DND-41 (cell line): ENCODE measurements around the gene ERCC1.

ENCODE experiments used
- ATAC-seq: fragments of 200-7000 bp; cut with Tn5 transposase; 3 replicates; pipeline ENCODE4 v1.9.1; 2021; ENCODE audit warnings: low read depth; ENCODE audit not compliant: insufficient read depth
- DNase-seq: peaks from one replicate; pipeline ENCODE4 v3.0.0-alpha.2; 2020
- H2AFZ ChIP-seq: 2 replicates; pipeline ENCODE4 v1.6.0; 2012; ENCODE audit warnings: low read depth, low read length
- H3K27ac ChIP-seq: 2 replicates; pipeline ENCODE4 v1.5.1; 2012; ENCODE audit warnings: low read length, inconsistent platforms
- H3K27me3 ChIP-seq: fragments of 200-600 bp; sonication (generic); 2 replicates; pipeline ENCODE4 v1.6.0; 2012; ENCODE audit warnings: low read length, mild to moderate bottlenecking, inconsistent platforms; ENCODE audit not compliant: insufficient read depth, poor library complexity
- H3K36me3 ChIP-seq: 2 replicates; pipeline ENCODE4 v1.5.1; 2012; ENCODE audit warnings: low read length, inconsistent platforms; ENCODE audit not compliant: insufficient read depth
- H3K4me1 ChIP-seq: 2 replicates; pipeline ENCODE4 v1.5.1; 2012; ENCODE audit warnings: mild to moderate bottlenecking, low read length; ENCODE audit not compliant: insufficient read depth
- H3K4me2 ChIP-seq: 2 replicates; pipeline ENCODE4 v1.6.0; 2012; ENCODE audit warnings: mild to moderate bottlenecking, moderate library complexity, low read length, inconsistent platforms; ENCODE audit not compliant: insufficient read depth
- H3K4me3 ChIP-seq, 2 experiments: fragments of 200-600 bp in 1 of 2; shearing (Covaris generic) in 1 of 2; 2 replicates each; pipeline ENCODE4 v1.5.1; 2012 to 2016; ENCODE audit warnings: inconsistent platforms in 2 of 2, low read length in 2 of 2, mild to moderate bottlenecking in 2 of 2, low read depth in 1 of 2, moderate library complexity in 1 of 2
- H3K79me2 ChIP-seq: 2 replicates; pipeline ENCODE4 v1.6.0; 2012; ENCODE audit warnings: low read length, inconsistent platforms; ENCODE audit not compliant: insufficient read depth
- H3K9ac ChIP-seq: 2 replicates; pipeline ENCODE4 v1.6.0; 2012; ENCODE audit warnings: low read depth, mild to moderate bottlenecking, inconsistent platforms, low read length, moderate library complexity
- H3K9me3 ChIP-seq: 2 replicates; pipeline ENCODE4 v1.5.1; 2012; ENCODE audit warnings: low read length, moderate library complexity, mild to moderate bottlenecking, inconsistent platforms; ENCODE audit not compliant: insufficient read depth, severe bottlenecking
- H4K20me1 ChIP-seq: 2 replicates; pipeline ENCODE4 v1.6.0; 2012; ENCODE audit warnings: low read length; ENCODE audit not compliant: insufficient read depth
- CTCF ChIP-seq: IDR thresholded peaks from 2 replicates; pipeline ENCODE4 v1.5.1; 2012; ENCODE audit warnings: borderline replicate concordance, low read length, moderate library complexity, mild to moderate bottlenecking; ENCODE audit not compliant: poor library complexity, severe bottlenecking; ENCODE audit errors: extremely low read depth
- EZH2 ChIP-seq: IDR thresholded peaks from 3 replicates; pipeline ENCODE4 v1.6.1; 2012; ENCODE audit warnings: borderline replicate concordance, low read depth, mild to moderate bottlenecking, moderate library complexity, low read length, inconsistent platforms; ENCODE audit not compliant: severe bottlenecking

ERCC1 gene

DNA sequence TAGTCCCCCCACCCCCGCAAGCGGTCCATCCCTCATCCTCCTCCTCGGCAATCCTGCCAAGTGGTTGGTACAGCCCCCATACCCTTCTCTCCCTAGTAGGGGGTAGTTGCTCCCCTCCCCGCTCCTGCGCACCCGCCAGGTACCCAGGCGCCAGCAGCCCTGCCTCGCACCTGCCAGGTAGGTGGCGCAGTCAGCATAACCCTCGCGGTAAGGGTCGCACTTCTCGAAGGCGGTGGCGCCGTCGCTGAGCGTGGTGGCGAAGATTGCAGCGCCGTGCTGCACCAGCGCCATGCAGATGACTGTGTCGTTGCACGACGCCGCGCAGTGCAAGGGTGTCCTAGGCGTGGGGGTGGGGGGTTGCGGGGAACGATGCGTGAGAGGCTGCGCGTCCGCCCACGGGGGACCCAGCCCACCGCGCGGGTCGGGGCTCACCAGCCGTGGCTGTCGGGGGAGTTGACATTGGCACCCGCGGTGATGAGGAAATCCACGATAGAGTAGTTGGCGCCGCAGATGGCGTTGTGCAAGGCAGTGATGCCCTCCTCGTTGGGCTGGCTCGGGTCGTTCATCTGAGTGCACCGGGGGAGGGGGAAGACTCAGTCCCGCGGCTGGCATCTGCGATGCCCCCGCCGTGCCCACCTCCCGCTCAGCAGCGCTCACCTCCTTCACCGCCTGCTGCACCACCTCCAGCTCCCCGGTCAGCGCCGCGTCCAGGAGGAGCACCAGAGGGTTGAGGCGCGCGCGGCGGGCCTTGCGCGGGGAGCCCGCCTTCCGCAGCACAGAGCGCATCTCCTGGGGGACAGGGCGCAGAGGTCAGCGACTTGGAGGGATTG lies 38.1 kb downstream of the ERCC1 start:
- Histone ChIP-seq H3K9me3 (no peaks in the 10 kb centered on the region), H3K27me3 (no peaks in the 10 kb centered on the region), H3K9ac (no peak overlapping the region), H2AFZ (no peak overlapping the region), H4K20me1 (no peaks in the 10 kb centered on the region), H3K79me2 (no peaks in the 10 kb centered on the region), H3K4me2 (no peak overlapping the region), H3K4me1 (no peaks in the 10 kb centered on the region), H3K36me3 (no peaks in the 10 kb centered on the region), H3K4me3 (no peak overlapping the region), H3K27ac (no peak overlapping the region)
- ATAC-seq, result no peak
- DNase-seq, result no peak
- no peak for TF ChIP-seq CTCF
- no peak for TF ChIP-seq EZH2

DNA sequence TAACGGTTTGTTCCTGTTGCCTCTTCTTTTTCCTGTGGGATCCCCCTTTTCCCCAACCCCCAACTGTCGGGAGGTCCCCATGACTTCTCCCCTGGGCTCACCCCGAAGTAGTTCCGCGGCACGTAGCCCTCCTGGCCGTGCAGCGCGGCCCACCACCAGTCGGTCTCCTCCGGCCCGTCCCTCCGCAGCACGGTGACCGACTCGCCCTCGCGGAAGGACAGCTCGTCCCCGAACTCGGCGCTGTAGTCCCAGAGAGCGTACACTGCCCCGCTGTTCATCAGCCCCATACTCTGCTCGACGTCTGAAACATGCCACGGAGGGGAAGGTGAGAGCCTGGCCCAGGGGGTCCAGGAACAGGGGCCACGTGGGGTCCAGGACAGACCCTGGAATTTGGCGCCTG lies 41.3 kb downstream of the ERCC1 start:
- Histone ChIP-seq H3K9ac (no peak overlapping the region), H4K20me1 (no peaks in the 10 kb centered on the region), H3K4me1 (no peaks in the 10 kb centered on the region), H3K4me2 (no peak overlapping the region), H3K79me2 (no peaks in the 10 kb centered on the region), H2AFZ (no peak overlapping the region), H3K9me3 (no peaks in the 10 kb centered on the region), H3K36me3 (no peaks in the 10 kb centered on the region), H3K4me3 (no peak overlapping the region), H3K27me3 (no peaks in the 10 kb centered on the region), H3K27ac (no peak overlapping the region)
- DNase-seq (no peak), ATAC-seq (no peak)
- no peak for TF ChIP-seq CTCF
- TF ChIP-seq EZH2, result no peak

- Histone ChIP-seq H3K27ac (no peak overlapping the region), H3K4me2 (no peak overlapping the region), H4K20me1 (no peaks in the 10 kb centered on the region), H3K9ac (no peak overlapping the region), H3K9me3 (no peaks in the 10 kb centered on the region), H3K4me1 (no peaks in the 10 kb centered on the region), H3K4me3 (no peak overlapping the region), H3K27me3 (no peaks in the 10 kb centered on the region), H2AFZ (no peak overlapping the region), H3K79me2 (no peaks in the 10 kb centered on the region), H3K36me3 (no peaks in the 10 kb centered on the region)
- DNase-seq, result no peak
- ATAC-seq, result no peak
- no peak for TF ChIP-seq EZH2
- no peak for TF ChIP-seq CTCF
These were observed 43.6 kb downstream of the ERCC1 start for GRCh38 chr19:45380107-45380506.
